GM18517 (cell line): Measurements from ENCODE around the gene BMP4.
"Not testable (repeated sequence)": the region's sequence is repeated elsewhere in the genome, so short reads cannot be mapped to it uniquely, and the experiment has no call there.

ENCODE experiments used
- ATAC-seq: cut with Tn5 transposase; IDR thresholded peaks from one replicate; pipeline ENCODE4 v1.9.1; 2021; ENCODE audit warnings: mild to moderate bottlenecking, moderate library complexity; ENCODE audit not compliant: unreplicated experiment

The BMP4 gene

DNA sequence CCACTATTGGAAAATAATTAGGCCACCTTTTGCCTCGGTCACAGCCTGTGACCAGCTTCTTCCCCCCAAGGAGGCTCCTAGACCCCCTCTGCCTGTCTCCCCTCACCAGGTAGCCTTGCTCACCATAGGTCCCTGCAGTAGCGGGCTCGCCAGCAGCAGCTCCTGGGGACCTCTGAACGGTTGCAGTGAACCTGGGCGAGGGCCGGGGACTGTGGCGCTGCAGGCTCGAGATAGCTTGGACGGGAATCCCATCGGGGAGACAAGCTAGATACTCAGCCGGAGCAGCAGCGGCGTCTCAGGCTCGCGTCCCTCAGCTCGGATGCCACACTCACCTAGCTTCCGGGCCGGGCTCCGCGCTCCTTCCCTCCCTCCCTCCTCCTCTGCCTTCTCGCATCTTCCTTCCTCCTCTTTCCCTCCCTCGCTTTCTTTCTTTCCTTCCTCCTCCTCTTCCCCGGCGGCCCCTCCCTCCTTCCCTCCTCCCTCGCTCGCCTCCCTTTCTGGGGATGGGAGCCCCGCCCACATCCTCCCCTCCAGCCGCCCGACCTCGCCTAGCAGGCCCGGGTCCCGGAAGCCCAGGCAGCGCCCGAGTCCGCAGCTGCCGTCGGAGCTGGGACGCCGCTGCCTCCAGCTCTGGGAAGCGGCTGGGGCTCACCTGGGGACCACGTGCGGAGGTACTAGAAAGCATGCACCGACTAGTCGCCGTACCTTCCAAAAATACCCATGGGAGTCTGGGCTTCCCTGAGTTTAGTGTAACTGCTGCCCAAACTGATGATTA, at the start of gene BMP4:
Gene BMP4 (minus strand): TSS at position 399 of the 775 bp plus-strand sequence. CDS start 4,603 bp downstream, outside the sequence.
- ATAC-seq: no peak

DNA sequence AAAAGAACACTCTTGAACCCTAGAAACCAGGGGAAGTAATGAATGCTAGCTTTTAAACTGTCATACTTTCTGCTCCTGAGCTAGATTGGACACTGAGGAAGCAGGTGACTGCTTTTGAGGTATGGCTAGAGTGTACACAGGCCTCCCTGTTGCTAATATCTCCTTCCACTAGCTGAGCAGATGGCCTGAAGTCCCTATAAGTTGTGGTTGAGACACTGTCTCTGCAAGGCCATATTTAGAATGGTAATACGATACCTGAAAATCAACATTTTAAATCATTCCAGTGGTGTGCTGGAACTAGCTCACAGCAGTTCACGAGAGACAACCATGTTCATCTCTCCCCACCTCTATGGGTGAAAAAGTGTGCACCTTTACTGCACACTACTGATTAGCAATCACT, 46.4 kb upstream of the BMP4 start:
- ATAC-seq: no peak

DNA sequence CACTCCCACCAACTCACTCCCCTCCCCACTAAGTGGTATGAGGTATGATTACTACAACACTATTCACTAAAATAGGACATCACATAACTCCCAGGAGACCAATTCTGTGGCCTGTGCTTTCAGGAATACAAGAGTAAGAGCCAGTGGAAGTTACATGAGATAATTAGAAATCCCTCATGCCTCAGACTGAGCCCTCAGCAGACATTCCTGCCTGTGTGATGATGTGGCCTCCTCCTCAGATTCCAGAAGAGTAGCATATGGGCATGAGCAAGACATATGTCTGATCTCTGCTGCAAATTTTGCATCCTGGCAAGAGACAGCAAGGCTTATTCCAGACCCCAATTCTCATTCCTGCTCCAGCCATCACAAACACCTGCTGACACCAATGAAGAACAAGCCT, 46.0 kb upstream of the BMP4 start:
- no peak for ATAC-seq

DNA sequence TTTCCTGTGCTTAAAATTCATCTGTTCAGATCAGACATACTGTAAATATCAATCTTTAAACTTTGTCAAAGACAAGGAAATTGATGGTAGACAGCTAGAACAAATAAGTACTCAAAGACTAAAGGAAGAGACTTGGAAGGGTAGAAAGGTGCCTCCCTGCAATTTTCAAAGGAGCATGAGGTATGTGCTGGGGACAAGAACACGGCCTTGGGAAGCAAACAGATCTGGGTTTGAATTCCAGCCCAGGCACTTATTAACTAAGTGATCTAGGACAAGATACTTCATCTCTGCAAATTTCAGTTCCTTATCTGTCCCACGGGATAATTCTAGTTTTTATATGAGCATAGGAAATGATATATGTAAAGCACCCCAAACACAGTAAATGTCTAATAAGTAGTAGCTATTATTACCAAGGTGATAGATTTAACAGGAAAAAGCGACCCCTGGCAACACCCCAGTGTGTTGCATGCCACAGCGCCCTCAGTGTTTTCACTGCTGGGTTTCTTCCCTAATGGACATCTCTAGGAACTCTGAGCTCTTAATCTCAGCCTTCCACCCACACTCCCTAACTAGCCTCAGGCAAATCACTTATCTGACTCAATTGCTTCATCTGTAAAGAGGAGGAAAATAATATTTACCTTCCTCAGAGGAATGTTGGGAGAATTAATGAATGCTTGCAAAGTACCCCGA, 44.7 kb upstream of the BMP4 start:
- no peak for ATAC-seq

DNA sequence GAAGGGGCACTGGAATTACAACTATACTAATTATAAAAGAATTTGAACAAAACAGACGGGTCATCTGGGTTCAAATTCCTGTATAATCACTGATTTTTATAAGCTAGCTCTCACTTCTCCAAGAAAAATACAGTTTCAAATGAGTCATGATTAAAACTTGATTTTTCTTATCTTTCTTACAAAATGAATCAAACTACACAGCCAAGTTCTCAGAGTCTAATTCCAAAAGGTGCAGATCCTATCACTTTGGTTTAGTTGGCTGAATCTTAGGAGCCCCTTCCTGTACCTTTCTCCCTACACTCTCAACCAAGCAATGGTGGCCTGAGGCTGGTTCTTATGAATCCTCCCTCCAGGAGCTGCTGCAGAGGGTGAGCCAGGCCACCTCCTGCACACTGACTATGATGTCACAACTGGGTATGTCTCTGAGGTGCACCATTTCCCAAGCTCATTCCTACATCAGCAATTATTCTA, 43.8 kb upstream of the BMP4 start:
- ATAC-seq: no peak

DNA sequence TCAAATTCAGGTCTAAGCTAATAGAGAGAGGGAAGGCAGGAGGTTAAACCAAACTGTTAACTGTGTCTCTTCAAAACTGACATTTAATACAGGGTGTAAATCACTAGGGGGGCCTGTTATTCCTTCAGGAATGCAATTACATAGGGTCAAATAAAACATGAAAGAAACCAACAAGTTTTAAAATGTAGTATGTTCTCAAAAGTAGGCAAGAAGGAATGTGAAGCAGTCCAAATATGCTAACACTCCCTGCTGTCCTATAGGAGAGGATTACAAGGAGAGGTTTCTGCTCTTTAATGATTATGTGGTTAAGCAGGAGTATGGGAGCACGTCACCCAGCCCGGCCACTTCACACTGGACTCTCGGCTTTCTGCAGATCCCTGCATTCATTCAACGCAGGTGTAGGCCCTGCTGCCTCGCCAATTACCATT, 42.5 kb upstream of the BMP4 start:
- ATAC-seq: no peak

DNA sequence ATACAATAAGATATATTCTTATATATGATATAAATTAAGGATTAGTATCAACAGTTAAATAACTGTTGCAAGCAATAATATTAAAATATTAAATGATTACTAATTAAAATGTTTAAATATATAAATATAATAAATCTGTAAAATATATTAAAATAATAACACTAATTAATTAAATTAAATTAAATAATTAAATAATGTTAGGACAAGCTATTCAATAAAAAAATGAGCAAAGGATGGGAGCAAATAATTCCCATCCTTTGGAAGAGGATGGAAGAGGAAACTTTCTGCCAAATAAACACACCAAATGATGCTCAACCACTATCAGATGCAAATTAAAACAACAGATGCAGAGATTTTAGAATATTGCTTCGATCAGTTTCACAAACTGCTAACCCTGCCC, 39.4 kb upstream of the BMP4 start:
- ATAC-seq: no peak

DNA sequence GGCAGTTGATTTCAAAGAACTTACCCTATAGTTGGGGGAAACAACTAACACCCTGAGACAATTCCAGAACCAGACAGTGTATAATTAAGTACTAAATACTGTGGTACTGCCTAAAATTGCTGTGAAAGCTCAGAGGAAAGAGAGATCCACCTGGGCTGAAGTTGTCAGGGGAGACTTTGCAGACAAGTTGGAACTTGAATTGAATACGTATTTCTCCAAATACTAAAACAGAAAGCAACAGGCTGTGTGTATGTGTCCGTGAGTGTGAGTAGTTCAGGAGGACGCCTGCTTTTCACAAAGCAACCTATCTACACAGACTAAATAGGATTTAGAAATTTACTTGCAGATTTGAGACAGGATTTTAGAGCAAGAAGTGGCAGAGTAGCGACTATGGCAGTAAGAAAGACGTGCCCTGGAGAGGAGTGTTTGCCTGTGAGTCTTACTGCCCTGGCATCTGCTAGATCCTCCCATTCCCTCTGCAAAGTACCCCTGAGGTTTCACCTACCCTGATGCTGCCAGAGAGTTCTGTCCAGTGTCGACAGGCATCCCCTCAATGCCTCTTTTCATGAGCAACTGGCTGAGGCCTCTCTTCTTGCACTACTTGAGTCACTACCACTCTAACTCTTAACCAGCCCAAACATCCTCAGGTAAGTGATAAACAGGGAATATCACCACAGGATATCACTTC, 37.4 kb upstream of the BMP4 start:
- no peak for ATAC-seq

DNA sequence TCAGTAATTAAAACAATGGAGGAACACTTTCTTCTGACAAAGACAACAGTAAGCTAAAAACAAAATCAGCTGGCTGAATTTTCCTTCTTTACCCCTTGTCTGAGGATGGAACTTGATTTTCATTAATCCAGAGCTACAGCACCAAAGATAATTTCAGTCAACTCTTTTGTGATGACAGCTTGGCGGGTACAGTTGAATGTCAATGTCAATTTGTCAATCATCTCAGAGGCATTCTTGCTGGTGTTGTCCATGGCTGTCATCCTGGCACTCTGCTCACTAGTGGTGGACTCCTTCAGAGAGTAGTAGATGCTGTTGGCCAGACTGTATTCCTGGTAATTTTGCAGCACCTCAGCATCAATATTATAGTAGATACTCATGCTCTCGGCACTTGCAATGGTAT, 34.4 kb upstream of the BMP4 start:
- ATAC-seq: no peak

DNA sequence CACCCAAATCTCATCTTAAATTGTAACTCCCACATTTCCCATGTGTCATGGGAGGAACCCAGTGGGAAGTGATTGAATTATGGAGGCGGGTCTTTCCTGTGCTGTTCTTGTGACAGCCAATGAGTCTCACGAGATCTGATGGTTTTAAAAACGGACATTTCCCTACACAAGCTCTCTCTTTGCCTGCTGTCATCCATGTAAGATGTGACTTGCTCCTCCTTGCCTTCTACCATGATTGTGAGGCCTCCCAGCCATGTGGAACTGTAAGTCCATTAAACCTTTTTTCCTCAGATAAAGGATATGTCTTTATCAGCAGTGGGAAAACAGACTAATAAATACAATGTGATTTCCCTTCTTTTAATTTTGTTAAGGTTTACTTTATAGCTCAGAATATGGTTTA, 30.1 kb upstream of the BMP4 start:
- not testable (repeated sequence) for ATAC-seq

DNA sequence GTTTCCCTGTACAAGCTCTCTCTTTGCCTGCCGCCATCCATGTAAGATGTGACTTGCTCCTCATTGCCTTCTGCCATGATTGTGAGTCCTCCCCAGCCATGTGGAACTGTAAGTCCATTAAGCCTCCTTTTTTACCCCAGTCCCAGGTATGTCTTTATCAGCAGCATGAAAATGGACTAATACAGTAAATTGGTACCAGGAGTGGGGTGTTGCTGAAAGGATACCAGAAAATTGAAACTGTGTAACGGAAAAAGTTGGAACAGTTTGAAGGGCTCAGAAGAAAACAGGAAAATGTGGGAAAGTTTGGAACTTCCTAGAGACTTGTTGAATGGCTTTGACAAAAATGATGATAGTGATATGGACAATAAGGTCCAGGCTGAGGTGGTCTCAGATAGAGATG, 28.3 kb upstream of the BMP4 start:
- ATAC-seq: not testable (repeated sequence)

DNA sequence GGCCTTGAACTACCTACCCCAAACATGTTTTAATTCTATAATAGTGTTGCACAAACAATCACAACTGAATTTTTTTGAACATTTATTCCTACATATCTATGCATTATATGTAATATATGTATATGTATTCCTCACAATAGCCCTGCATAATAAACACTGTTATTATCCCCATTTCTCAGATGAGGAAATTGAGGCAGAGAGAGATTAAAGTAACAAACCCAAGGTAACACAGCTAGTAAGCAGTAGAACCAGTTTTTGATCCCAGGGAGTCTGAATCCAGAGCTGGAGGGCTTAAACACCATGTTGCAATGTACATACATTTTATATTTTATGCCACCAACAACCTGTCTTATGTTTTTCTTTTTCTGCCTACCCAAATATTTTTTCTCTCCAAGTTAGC, 26.5 kb upstream of the BMP4 start:
- no peak for ATAC-seq

DNA sequence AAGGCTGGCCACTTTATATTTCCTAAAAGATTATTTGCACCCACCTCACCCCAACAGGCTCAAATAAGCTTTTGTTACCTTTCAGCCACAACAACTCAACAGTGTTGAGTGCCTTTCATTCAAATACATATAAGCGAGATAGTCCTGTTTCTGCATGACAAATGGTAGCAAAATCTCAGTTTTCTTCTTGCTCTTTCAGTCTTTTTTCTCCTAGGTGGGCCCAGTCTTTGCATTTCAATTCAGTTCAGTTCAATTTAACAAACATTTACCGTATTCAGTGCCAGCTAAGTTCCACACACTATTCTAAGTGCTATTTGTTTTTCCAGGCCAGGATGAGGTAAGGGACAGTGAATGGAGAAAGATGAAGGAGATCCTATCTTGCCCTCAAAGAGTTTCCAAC, 25.9 kb upstream of the BMP4 start:
- no peak for ATAC-seq

DNA sequence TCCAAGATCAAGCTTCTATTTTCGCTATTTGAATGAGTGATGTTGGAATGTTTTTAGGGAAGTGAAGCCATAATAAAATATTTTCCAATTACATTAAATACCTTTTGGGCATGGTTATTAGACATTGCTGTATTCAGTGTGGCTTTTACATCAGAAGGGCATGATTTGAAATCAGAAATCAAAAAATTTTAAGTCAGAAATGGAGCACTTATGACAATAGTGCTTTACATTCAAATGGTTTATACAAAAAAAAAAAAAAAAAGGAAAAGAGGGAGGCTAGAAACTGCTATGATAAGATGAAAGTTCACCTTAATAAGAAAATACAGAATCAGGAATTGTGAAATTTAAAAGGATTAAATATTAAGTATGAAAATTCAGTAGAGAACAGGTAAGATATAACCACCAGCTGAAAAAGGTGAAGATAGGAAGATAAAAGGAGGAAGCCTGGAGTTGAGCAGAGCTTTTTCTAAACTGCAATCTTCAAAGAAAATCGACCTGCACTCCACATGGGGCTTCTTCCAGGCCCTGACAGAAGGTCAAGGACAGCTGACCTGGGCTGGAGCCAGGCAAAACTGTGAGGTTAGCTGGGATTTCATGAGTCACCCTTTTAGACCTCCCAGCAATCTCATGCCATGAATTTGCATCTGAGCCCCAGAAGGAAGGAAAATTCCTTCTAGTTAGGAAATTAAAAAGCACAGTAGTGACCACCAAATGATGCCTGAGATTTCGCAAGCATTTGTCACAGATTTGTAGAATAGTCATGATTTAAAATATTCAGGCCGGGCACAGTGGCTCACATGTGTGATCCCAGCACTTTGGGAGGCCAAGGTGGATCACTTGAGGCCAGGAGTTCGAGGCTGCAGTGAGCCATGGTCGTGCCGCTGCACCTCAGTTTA, 23.4 kb upstream of the BMP4 start:
- no peak for ATAC-seq

DNA sequence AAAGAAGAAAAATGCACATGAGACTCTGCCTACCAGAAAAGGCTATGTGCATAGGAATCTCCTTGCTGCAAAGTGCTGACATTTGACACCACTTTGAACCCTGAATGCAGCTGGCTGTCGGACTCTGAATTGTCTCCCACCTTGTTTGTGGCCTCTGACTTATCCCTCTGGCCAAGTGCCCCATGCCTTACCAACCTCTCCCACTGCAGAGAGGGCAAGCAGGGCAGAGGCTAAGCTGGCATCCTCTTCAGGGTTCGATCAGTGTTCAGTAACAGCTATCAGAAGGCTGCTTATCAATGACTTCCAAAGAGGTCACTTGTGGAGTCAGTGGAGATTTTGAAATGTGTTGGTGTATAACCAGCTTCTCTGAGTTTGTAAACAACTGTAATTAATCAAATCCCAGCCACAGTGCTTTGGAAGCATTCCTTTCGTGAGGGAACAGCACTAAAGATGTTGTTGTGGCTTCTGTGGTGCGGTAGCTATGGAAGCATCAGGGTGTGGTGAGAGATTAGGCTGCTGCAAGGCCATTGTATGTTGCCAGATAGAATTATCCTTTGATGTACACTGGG, 22.6 kb upstream of the BMP4 start:
- no peak for ATAC-seq

DNA sequence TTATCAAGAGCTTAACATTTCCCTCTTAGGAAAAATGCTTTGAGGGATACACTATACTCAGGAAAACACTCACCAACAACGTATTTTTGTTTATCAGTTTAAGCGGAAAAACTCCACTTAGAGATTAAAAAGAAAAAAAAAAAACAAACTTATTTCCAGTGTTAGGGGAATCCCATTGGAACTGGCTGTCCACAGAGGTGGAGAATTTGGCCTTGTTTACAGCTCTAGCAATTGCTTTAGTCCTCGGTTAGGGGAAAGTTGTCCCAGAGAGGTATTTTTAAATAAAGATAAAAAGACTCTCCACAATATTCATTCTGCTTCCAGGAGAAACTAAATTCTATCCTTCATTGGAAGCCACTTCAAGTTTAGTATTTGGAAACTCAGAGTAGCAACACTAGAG, 21.6 kb upstream of the BMP4 start:
- ATAC-seq: no peak

DNA sequence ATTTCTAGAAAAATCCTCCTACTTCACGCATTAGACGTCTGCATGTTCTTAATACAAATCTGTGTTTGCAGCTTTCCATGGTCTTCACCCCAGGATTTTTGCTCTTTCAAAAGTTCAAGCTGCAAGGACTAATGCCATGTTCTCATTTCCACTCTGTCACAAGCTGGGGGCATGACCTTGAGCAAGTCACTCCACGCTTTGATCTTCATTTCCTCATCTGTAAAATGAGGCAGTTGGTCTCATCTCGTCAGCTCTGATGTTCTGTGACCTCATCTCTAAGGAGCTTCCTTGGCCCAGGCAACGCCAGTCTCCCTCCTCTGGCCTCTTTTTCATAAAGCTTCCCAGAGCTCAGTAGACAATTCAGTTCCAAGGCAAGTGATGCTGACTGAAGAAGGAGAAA, 18.8 kb upstream of the BMP4 start:
- no peak for ATAC-seq

DNA sequence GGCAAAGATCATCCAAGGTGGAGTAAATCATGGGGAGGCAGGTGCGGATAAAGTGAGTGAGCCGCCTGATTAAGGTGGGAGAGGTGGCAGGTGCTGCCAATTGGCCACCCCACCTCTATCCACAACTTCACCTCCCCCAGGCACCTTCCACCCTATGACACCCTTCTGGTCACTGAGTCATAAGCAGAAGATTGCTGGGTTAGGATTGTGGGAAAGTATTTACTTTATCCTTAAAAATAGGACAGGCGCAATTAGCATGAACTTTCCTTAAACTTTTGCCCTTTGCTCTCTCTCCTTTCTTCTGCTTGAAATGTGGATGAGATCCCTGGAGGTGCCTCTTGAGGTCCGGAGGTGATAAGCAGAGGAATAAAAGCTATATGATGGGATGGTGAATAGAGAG, 14.9 kb upstream of the BMP4 start:
- ATAC-seq: no peak

DNA sequence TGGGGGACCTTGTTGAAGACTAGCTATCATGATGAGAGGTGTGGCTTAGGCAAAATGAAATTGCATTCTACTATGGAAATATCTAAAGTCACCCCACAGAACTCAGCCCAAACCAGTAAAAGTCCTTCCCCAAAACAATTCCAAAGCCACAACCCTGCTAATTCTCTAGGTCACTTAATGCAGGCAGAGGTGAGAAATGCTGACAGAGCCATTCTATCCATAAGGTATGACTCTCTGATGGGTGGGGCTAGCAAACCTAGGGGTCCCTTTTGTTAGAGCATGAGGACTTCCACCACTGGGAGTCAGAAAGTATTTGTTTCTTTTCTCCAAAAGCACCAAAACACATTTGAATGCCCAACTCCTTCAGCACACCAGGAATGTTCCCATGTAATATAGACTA, 12.7 kb upstream of the BMP4 start:
- ATAC-seq: no peak

DNA sequence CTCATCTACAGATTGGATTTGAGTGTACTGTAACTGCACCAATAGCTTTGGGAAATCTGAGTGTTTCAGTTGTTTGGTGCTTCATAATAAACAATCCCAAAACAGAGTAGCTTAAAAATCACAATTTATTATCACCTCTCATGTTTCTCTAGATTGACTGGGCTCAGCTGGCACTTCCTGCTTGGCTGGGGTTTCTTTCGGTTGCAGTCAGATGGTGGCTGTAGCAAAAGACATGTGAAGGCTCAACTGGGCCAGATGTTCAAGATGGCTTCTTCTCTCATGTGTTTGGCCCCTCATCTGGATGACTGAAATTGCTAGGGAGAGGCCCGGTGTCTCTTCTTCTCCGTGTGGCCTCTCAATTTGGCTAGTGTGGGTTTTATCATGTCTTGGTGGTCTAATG, 12.1 kb upstream of the BMP4 start:
- no peak for ATAC-seq

DNA sequence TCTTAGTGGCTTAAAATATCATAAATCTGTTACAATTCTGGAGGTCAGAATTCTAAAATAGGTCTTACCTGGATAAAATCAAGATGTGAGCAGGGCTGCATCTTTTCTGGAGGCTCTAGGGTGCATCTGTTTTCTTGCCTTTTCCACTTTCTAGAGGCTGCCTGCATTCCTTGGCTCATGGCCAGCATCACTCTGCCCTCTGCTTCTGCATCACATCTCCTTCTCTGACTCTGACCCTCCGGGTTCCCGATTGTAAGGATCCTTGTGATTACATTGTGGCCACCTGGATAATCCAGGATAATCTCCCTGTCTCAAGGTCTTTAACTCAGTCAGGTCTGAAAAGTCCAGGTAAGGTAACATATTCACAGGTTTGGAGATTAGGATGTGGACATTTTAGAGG, 11.0 kb upstream of the BMP4 start:
- no peak for ATAC-seq
